SW 1271 (cell line): ENCODE data around the gene SHROOM3.

Experiments
- DNase-seq, 2 experiments: peaks; one replicate each; lab custom pipeline; 2025; lab: John Stamatoyannopoulos, UW

SHROOM3 gene

GRCh38 chr4:76624931-76625715 lies 190.1 kb downstream of the SHROOM3 start:
- DNase-seq, result no peak

- no peak for DNase-seq
Observed at GRCh38 chr4:76626686-76627465, 191.8 kb downstream of the SHROOM3 start.

GRCh38 chr4:76628251-76628650 lies 193.2 kb downstream of the SHROOM3 start:
- no peak for DNase-seq

GRCh38 chr4:76630741-76631140 lies 195.7 kb downstream of the SHROOM3 start:
- no peak for DNase-seq

- DNase-seq, result peak in 1 of 2 experiments; percentile 54
Observed at GRCh38 chr4:76634220-76634619, 199.2 kb downstream of the SHROOM3 start.

- no peak for DNase-seq
Observed at GRCh38 chr4:76637712-76638361, 202.8 kb downstream of the SHROOM3 start.

- DNase-seq, result peak in 1 of 2 experiments; percentile 7
Observed at GRCh38 chr4:76639288-76639687, 204.3 kb downstream of the SHROOM3 start.

- no peak for DNase-seq
Observed at GRCh38 chr4:76640353-76640910, 205.4 kb downstream of the SHROOM3 start.

- DNase-seq, result no peak
Observed at GRCh38 chr4:76641351-76641750, 206.3 kb downstream of the SHROOM3 start.

GRCh38 chr4:76641758-76642157 lies 206.7 kb downstream of the SHROOM3 start:
- DNase-seq, result no peak

- no peak for DNase-seq
Observed at GRCh38 chr4:76644831-76645485, 209.9 kb downstream of the SHROOM3 start.

- DNase-seq, result no peak
Observed at GRCh38 chr4:76649086-76649485, 214.1 kb downstream of the SHROOM3 start.

GRCh38 chr4:76651616-76652015 lies 216.6 kb downstream of the SHROOM3 start:
- DNase-seq, result no peak

- no peak for DNase-seq
Observed at GRCh38 chr4:76652389-76652788, 217.4 kb downstream of the SHROOM3 start.

- DNase-seq, result no peak
Observed at GRCh38 chr4:76654084-76654483, 219.1 kb downstream of the SHROOM3 start.

GRCh38 chr4:76654791-76655190 lies 219.8 kb downstream of the SHROOM3 start:
- DNase-seq, result no peak

GRCh38 chr4:76655566-76656479 lies 220.8 kb downstream of the SHROOM3 start:
- no peak for DNase-seq

GRCh38 chr4:76657443-76657842 lies 222.4 kb downstream of the SHROOM3 start:
- no peak for DNase-seq

GRCh38 chr4:76658231-76659102 lies 223.4 kb downstream of the SHROOM3 start:
- DNase-seq, result peak in 1 of 2 experiments; percentile 7

GRCh38 chr4:76659103-76659490 lies 224.1 kb downstream of the SHROOM3 start:
- DNase-seq, result no peak
